K562 (cell line): Measurements from ENCODE around the gene XIRP1. TPM values are rescaled to one million over a fixed set of nuclear protein-coding genes. Genes with fewer than 3 reads are reported as not detected.

Source experiments
- ATAC-seq: fragments of 200-7000 bp; cut with Tn5 transposase; 3 replicates; pipeline ENCODE4 v1.9.1; 2020; ENCODE audit warnings: moderate library complexity
- BruUV-seq: library from RNA; stranded (reverse); fragments of 400-500 nt; replicated peaks from 2 replicates; lab custom pipeline; 2021; lab: Mats Ljungman, UMichigan
- CTCF ChIA-PET: fragments of 300-600 bp; formaldehyde crosslinking; extraction: SDS; loops from one replicate; lab custom pipeline; 2021; ENCODE audit warnings: low intra/inter-chr PET ratio; lab: Yijun Ruan, JAX
- POLR2A ChIA-PET: fragments of 300-600, 350-650 bp; sonication (Branson Sonifier 250); formaldehyde crosslinking; extraction: SDS; loops from one replicate; lab custom pipeline; 2021; ENCODE audit warnings: antibody characterized with exemption, inconsistent platforms; lab: Yijun Ruan, JAX
- DNase-seq, 4 experiments: peaks; one replicate each; pipeline versions ENCODE4 v3.0.0 to v3.0.0-alpha.2; 2011 to 2018; ENCODE audit warnings: low spot score in 3 of 4, mixed read lengths in 3 of 4; ENCODE audit errors: extremely low read depth in 1 of 4
- FAIRE-seq: peaks from 2 replicates; lab custom pipeline; 2011; peaks lifted over from hg19 to GRCh38; lab: Jason Lieb, UNC
- H2AFZ ChIP-seq: 2 replicates; pipeline ENCODE4 v1.6.0; 2011; ENCODE audit warnings: low read depth, low read length, control low read depth, inconsistent platforms
- H3K27ac ChIP-seq: fragments of 200-600 bp; 3 replicates; pipeline ENCODE4 v1.8.0; 2011; ENCODE audit warnings: low read depth, mild to moderate bottlenecking, control low read depth, inconsistent platforms, low read length, moderate library complexity, mixed read lengths; ENCODE audit errors: extremely low read depth
- H3K27me3 ChIP-seq, 2 experiments: fragments of 300-600 bp in 1 of 2; 2 replicates in 1 of 2; 3 replicates in 1 of 2; pipeline versions ENCODE4 v1.6.0 to v1.8.0; 2011; ENCODE audit warnings: inconsistent platforms in 2 of 2, low read length in 2 of 2, mild to moderate bottlenecking in 1 of 2, mixed read lengths in 1 of 2, moderate library complexity in 1 of 2; ENCODE audit not compliant: control insufficient read depth in 2 of 2, insufficient read depth in 2 of 2
- H3K36me3 ChIP-seq: fragments of 300-600 bp; 3 replicates; pipeline ENCODE4 v1.8.0; 2011; ENCODE audit warnings: mild to moderate bottlenecking, low read length, inconsistent platforms; ENCODE audit not compliant: control insufficient read depth, insufficient read depth
- H3K4me1 ChIP-seq, 2 experiments: fragments of 200-600 bp in 1 of 2; replicated peaks in 1 of 2; 2 replicates in 1 of 2; 3 replicates in 1 of 2; pipeline versions ENCODE4 v1.5.1 to v1.8.0; 2011; ENCODE audit warnings: inconsistent platforms in 2 of 2, low read length in 2 of 2, mild to moderate bottlenecking in 1 of 2, mixed read lengths in 1 of 2, moderate library complexity in 1 of 2; ENCODE audit not compliant: control insufficient read depth in 2 of 2, insufficient read depth in 2 of 2
- H3K4me2 ChIP-seq: 2 replicates; pipeline ENCODE4 v1.6.1; 2011; ENCODE audit warnings: low read length, control low read depth, inconsistent platforms, mixed read lengths; ENCODE audit not compliant: insufficient read depth
- H3K4me3 ChIP-seq: fragments of 200-600 bp; sonication (generic), shearing (Covaris generic); 2 replicates; pipeline ENCODE4 v1.5.1; 2016; ENCODE audit warnings: control low read depth, inconsistent platforms
- H3K79me2 ChIP-seq: fragments of 200-600 bp; 3 replicates; pipeline ENCODE4 v1.8.0; 2011; ENCODE audit warnings: low read length, inconsistent platforms; ENCODE audit not compliant: control insufficient read depth, insufficient read depth
- H3K9ac ChIP-seq, 2 experiments: 2 replicates each; pipeline versions ENCODE4 v1.6.0 to v1.6.1; 2011; ENCODE audit warnings: low read depth in 2 of 2, low read length in 2 of 2, control low read depth in 1 of 2, inconsistent platforms in 1 of 2, mild to moderate bottlenecking in 1 of 2, mixed read lengths in 1 of 2; ENCODE audit not compliant: insufficient read depth in 1 of 2
- H3K9me1 ChIP-seq: one replicate; pipeline ENCODE4 v1.6.0; 2011; ENCODE audit warnings: inconsistent platforms, mild to moderate bottlenecking, low read length, moderate library complexity; ENCODE audit not compliant: control insufficient read depth, insufficient read depth
- H3K9me3 ChIP-seq: replicated peaks from 2 replicates; pipeline ENCODE4 v1.5.1; 2011; ENCODE audit warnings: low read depth, low read length, inconsistent platforms; ENCODE audit not compliant: control insufficient read depth, insufficient read depth
- H4K20me1 ChIP-seq: replicated peaks from 2 replicates; pipeline ENCODE4 v1.6.1; 2011; ENCODE audit warnings: low read length, inconsistent platforms, mixed read lengths; ENCODE audit not compliant: control insufficient read depth, insufficient read depth
- ARID3B ChIP-seq: fragments of 250-450 bp; sonication (Bioruptor Pico); IDR thresholded peaks from 2 replicates; pipeline ENCODE4 v1.4.0; 2020; ENCODE audit warnings: borderline replicate concordance
- CGGBP1 ChIP-seq: fragments of 250-450 bp; sonication (Bioruptor Pico); IDR thresholded peaks from 2 replicates; pipeline ENCODE4 v1.9.0; 2021; ENCODE audit warnings: mild to moderate bottlenecking
- CTCF ChIP-seq, 3 experiments: IDR thresholded peaks in 2 of 3; conservative IDR thresholded peaks in 1 of 3; 2 replicates each; pipeline ENCODE4 v1.5.1; 2011 to 2012; ENCODE audit warnings: low read length in 3 of 3, mild to moderate bottlenecking in 3 of 3, control low read depth in 2 of 3, improper control_type of control experiment in 1 of 3, inconsistent platforms in 1 of 3, low read depth in 1 of 3, mixed read lengths in 1 of 3, moderate library complexity in 1 of 3; ENCODE audit not compliant: insufficient read depth in 2 of 3
- DMBX1 ChIP-seq: fragments of 250-450 bp; sonication (Bioruptor Pico); IDR thresholded peaks from 2 replicates; pipeline ENCODE4 v1.8.0; 2022; ENCODE audit warnings: inconsistent platforms, mild to moderate bottlenecking, moderate library complexity, borderline replicate concordance
- ETV6 ChIP-seq, 3 experiments: fragments of 150-350 bp in 1 of 3; sonication (generic) in 1 of 3; formaldehyde crosslinking in 1 of 3; IDR thresholded peaks; 2 replicates each; pipeline versions ENCODE4 v1.6.1 to v1.8.0; 2014 to 2022; ENCODE audit warnings: borderline replicate concordance in 2 of 3, low read depth in 2 of 3, antibody characterized with exemption in 1 of 3, low read length in 1 of 3, mild to moderate bottlenecking in 1 of 3, missing genetic modification reagents in 1 of 3
- FOXM1 ChIP-seq, 2 experiments: fragments of 450-650 bp in 1 of 2; sonication (generic) in 1 of 2; formaldehyde crosslinking in 1 of 2; IDR thresholded peaks; 2 replicates each; pipeline versions ENCODE4 v1.6.1 to v1.9.0; 2017 to 2022; ENCODE audit warnings: low read depth in 2 of 2, mild to moderate bottlenecking in 2 of 2, missing genetic modification reagents in 1 of 2, moderate library complexity in 1 of 2
- MBD1 ChIP-seq: fragments of 250-450 bp; sonication (Bioruptor Pico); IDR thresholded peaks from 2 replicates; pipeline ENCODE4 v1.8.0; 2022; ENCODE audit warnings: inconsistent platforms
- SP1 ChIP-seq: sonication (generic); formaldehyde crosslinking; IDR thresholded peaks from 2 replicates; pipeline ENCODE4 v1.8.1; 2022; ENCODE audit warnings: mild to moderate bottlenecking, missing genetic modification reagents
- TAL1 ChIP-seq: fragments of 450-650 bp; IDR thresholded peaks from 2 replicates; pipeline ENCODE4 v1.6.1; 2016; ENCODE audit warnings: mild to moderate bottlenecking
- TBL1XR1 ChIP-seq, 2 experiments: IDR thresholded peaks; 2 replicates each; pipeline ENCODE4 v1.6.1; 2012; ENCODE audit warnings: improper control_type of control experiment in 2 of 2, low read length in 2 of 2, mild to moderate bottlenecking in 1 of 2
- USF1 ChIP-seq: sonication (generic); formaldehyde crosslinking; IDR thresholded peaks from 2 replicates; pipeline ENCODE4 v1.9.0; 2022; ENCODE audit warnings: mild to moderate bottlenecking, missing genetic modification reagents
- WGBS: fragments of 100-300 bp; shearing (Covaris generic); methylation state at CpG from one replicate; pipeline ENCODE4 v1.1.6; 2016; ENCODE audit warnings: low coverage, mixed read lengths; ENCODE audit not compliant: insufficient coverage; ENCODE audit errors: missing lambda C conversion rate; 5-methylcytosine and 5-hydroxymethylcytosine counted together
- in situ Hi-C: fragments of 300-500 bp; cut with MboI; formaldehyde crosslinking; loops from 4 replicates; pipeline ENCODE4 v1.15.0; 2018; ENCODE audit warnings: inconsistent platforms, mixed read lengths
- intact Hi-C: fragments of 100-400 bp; cut with micrococcal nuclease; formaldehyde crosslinking; loops from 2 replicates; pipeline ENCODE4 v1.14.2; 2022
- polyA plus RNA-seq, 8 experiments: library from polyadenylated mRNA; depleted of rRNA in 4 of 8; stranded (reverse) in 5 of 8; unstranded in 3 of 8; fragments of >200 nt; fragmentation: Nextera tagmentation in 2 of 8; fragmentation: Illumina TruSeq in 1 of 8; extraction: Ambion mirVana in 2 of 8; extraction: Trizol in 1 of 8; gene quantifications; 2 replicates each; pipeline versions ENCODE4 v1.2.1 to v1.2.3, GENCODE V29; 2011 to 2014; ENCODE audit warnings: inconsistent platforms in 1 of 8, missing spikeins in 1 of 8
- total RNA-seq, 7 experiments: library from RNA; depleted of rRNA in 6 of 7; stranded (reverse); fragments of >200 nt in 6 of 7; fragmentation: Illumina TruSeq in 2 of 7; extraction: Trizol in 2 of 7; gene quantifications; 2 replicates each; pipeline versions ENCODE4 v1.2.1 to v1.2.3, GENCODE V29; 2011 to 2021; ENCODE audit warnings: low replicate concordance in 1 of 7

Gene XIRP1
- total and polyA plus RNA-seq, 9 of the 15 experiments (the other 6 are each of a cell fraction or from before 2014, with no cell fraction given), result 0.03 to 0.27 (median 0.08) TPM; not detected in 3

GRCh38 chr3:39184081-39184967 is 8.1 kb downstream of the XIRP1 start:
- DNase-seq, result no peak
- peaks cover 11 to 20% of the 10 kb centered on the region in 2 experiments; a peak in 4 of 5 replicates for H3K27me3 ChIP-seq
- H3K36me3 ChIP-seq, result no peaks in the 10 kb centered on the region
- BruUV-seq, result no TSS peak
- H3K9ac ChIP-seq, result peak overlapping the region in 1 of 2 experiments; percentile 69; a peak in 2 of 4 replicates
- POLR2A ChIA-PET, result interaction anchor here (0.7 to 2.4 kb wide), 8 partner anchors 8 to 222 kb away, joined by 3 to 9 read pairs (median 4); partner anchors contain the start of gene RPSA
- H3K4me3 ChIP-seq, result no peak overlapping the region
- H3K27ac ChIP-seq, result no peak overlapping the region
- peak; percentile 70 for FAIRE-seq
- H2AFZ ChIP-seq, result no peak overlapping the region
- H3K4me2 ChIP-seq, result no peak overlapping the region
- intact Hi-C loops, result loop anchor here (1.0 kb wide), 1 partner anchor 58 kb away; no protein-coding TSS in a partner anchor
- no peak for ATAC-seq
- CTCF ChIA-PET, result interaction anchor here (2.1 kb wide), 1 partner anchor 58 kb away, joined by 10 read pairs; no protein-coding TSS in a partner anchor
- H3K4me1 ChIP-seq, result peaks cover 17 to 49% of the 10 kb centered on the region in 2 experiments
- no peaks in the 10 kb centered on the region for H3K9me1 ChIP-seq
- WGBS, result 46% methylated on average over 12 of the region's 12 CpGs
- no peaks in the 10 kb centered on the region for H4K20me1 ChIP-seq
- in situ Hi-C loops, result no loop called here
- no peaks in the 10 kb centered on the region for H3K9me3 ChIP-seq
- H3K79me2 ChIP-seq, result no peaks in the 10 kb centered on the region
- TF ChIP-seq CTCF (IDR thresholded peaks at IDR 0.05 in 2 of 3, conservative IDR thresholded peaks at IDR 0.05 in 1 of 3; ENCODE audit: insufficient read depth in 2 of 3, low read depth in 1 of 3, low read length in 3 of 3), result peak; percentile 28 to 66 (median 43); a peak in 3 of 6 replicates
- no peak for TF ChIP-seq CGGBP1 (CRISPR knock-in tag)
- no peak for TF ChIP-seq MBD1 (CRISPR knock-in tag)
- TF ChIP-seq FOXM1 (IDR thresholded peaks at IDR 0.05; ENCODE audit: low read depth), result no peak
- TF ChIP-seq FOXM1 (CRISPR knock-in tag; IDR thresholded peaks at IDR 0.05; ENCODE audit: low read depth), result no peak
- TF ChIP-seq TBL1XR1 (IDR thresholded peaks at IDR 0.05; ENCODE audit: low read length in 2 of 2), result no peak
- TF ChIP-seq ETV6 (IDR thresholded peaks at IDR 0.05; ENCODE audit: borderline replicate concordance in 1 of 2, low read depth in 2 of 2, low read length in 1 of 2), result no peak
- TF ChIP-seq ETV6 (CRISPR knock-in tag; IDR thresholded peaks at IDR 0.05; ENCODE audit: borderline replicate concordance), result no peak
- TF ChIP-seq TAL1, result no peak
- no peak for TF ChIP-seq DMBX1
- no peak for TF ChIP-seq ARID3B
- TF ChIP-seq SP1 (CRISPR knock-in tag), result no peak
- no peak for TF ChIP-seq USF1 (CRISPR knock-in tag)
